SK-N-SH treated with all-trans-retinoic acid at 6 μM for 48 hours (cell line): ENCODE results near the gene ID2.

Source experiments
- ARNTL ChIP-seq: fragments of 450-650 bp; formaldehyde crosslinking; IDR thresholded peaks from 2 replicates; pipeline ENCODE4 v1.5.0; 2020; ENCODE audit warnings: low read depth, mild to moderate bottlenecking, moderate library complexity, borderline replicate concordance
- CSDC2 ChIP-seq: fragments of 250-450 bp; sonication (Bioruptor Pico); IDR thresholded peaks from 2 replicates; pipeline ENCODE4 v1.5.0; 2020; ENCODE audit warnings: mild to moderate bottlenecking, moderate library complexity
- ISL1 ChIP-seq: fragments of 250-450 bp; sonication (Bioruptor Pico); IDR thresholded peaks from 2 replicates; pipeline ENCODE4 v2.1.2; 2022; ENCODE audit warnings: mild to moderate bottlenecking, moderate library complexity
- PATZ1 ChIP-seq: fragments of 250-450 bp; sonication (Bioruptor Pico); IDR thresholded peaks from 2 replicates; pipeline ENCODE4 v1.8.0; 2020; ENCODE audit warnings: mild to moderate bottlenecking, moderate library complexity, borderline replicate concordance
- POU6F1 ChIP-seq: fragments of 250-450 bp; sonication (Bioruptor Pico); IDR thresholded peaks from 2 replicates; pipeline ENCODE4 v1.8.0; 2021; ENCODE audit warnings: low read depth, mild to moderate bottlenecking, moderate library complexity, borderline replicate concordance
- PPARA ChIP-seq: fragments of 250-450 bp; sonication (Bioruptor Pico); IDR thresholded peaks from 2 replicates; pipeline ENCODE4 v1.5.0; 2020; ENCODE audit warnings: mild to moderate bottlenecking, borderline replicate concordance
- SNAI2 ChIP-seq: fragments of 250-450 bp; sonication (Bioruptor Pico); IDR thresholded peaks from 2 replicates; pipeline ENCODE4 v1.5.0; 2020; ENCODE audit warnings: mild to moderate bottlenecking, moderate library complexity
- TCF4 ChIP-seq: fragments of 250-450 bp; sonication (Bioruptor Pico); IDR thresholded peaks from 2 replicates; pipeline ENCODE4 v1.8.0; 2021; ENCODE audit warnings: mild to moderate bottlenecking, moderate library complexity, borderline replicate concordance
- TSHZ2 ChIP-seq: fragments of 250-450 bp; sonication (Bioruptor Pico); IDR thresholded peaks from 2 replicates; pipeline ENCODE4 v1.5.0; 2020; ENCODE audit warnings: mild to moderate bottlenecking, moderate library complexity
- ZFP3 ChIP-seq: fragments of 250-450 bp; sonication (Bioruptor Pico); IDR thresholded peaks from 2 replicates; pipeline ENCODE4 v1.5.0; 2020; ENCODE audit warnings: mild to moderate bottlenecking, moderate library complexity
- ZFP30 ChIP-seq: fragments of 450-650 bp; formaldehyde crosslinking; IDR thresholded peaks from 2 replicates; pipeline ENCODE4 v1.5.0; 2022; ENCODE audit warnings: mild to moderate bottlenecking, moderate library complexity
- ZNF70 ChIP-seq: fragments of 450-650 bp; formaldehyde crosslinking; IDR thresholded peaks from 2 replicates; pipeline ENCODE4 v1.5.0; 2020; ENCODE audit warnings: mild to moderate bottlenecking, moderate library complexity

GRCh38 chr2:8641301-8641965 lies 40.4 kb upstream of the ID2 start:
- no peak for TF ChIP-seq TSHZ2
- TF ChIP-seq ARNTL (CRISPR knock-in tag), result no peak
- TF ChIP-seq POU6F1 (CRISPR knock-in tag), result no peak
- no peak for TF ChIP-seq ISL1
- TF ChIP-seq PATZ1 (CRISPR knock-in tag), result no peak
- TF ChIP-seq CSDC2 (CRISPR knock-in tag), result no peak
- no peak for TF ChIP-seq PPARA (CRISPR knock-in tag)
- TF ChIP-seq ZFP30 (CRISPR knock-in tag), result no peak
- no peak for TF ChIP-seq SNAI2
- no peak for TF ChIP-seq ZNF70
- TF ChIP-seq ZFP3 (CRISPR knock-in tag), result no peak
- TF ChIP-seq TCF4, result no peak
